ENCODE measurements around the gene ZBTB39. TPM values are rescaled to one million over a fixed set of nuclear protein-coding genes. Genes with fewer than 3 reads are reported as not detected.
"Not testable (repeated sequence)": the region's sequence is repeated elsewhere in the genome, so short reads cannot be mapped to it uniquely, and the experiment has no call there.

Gene ZBTB39
- total RNA-seq, 2 donors from 2014 or later, result 3.6 to 5.2 TPM

- no peak for ATAC-seq
- Histone ChIP-seq H3K27me3 (no peaks in the 10 kb centered on the region), H3K27ac (no peak overlapping the region), H3K36me3 (replicated peaks in 1 of 2; ENCODE audit: insufficient read depth in 1 of 2, low read depth in 2 of 2) (no peaks in the 10 kb centered on the region), H3K4me3 (no peak overlapping the region), H3K4me1 (no peaks in the 10 kb centered on the region), H3K9me3 (no peaks in the 10 kb centered on the region)
- intact Hi-C loops (cut with DNase I), result no loop called here
- TF ChIP-seq CTCF (IDR thresholded peaks at IDR 0.05), result no peak
- TF ChIP-seq POLR2A (IDR thresholded peaks at IDR 0.05), result no peak
- DNase-seq, result no peak
- WGBS, 2 donors, result 90 to 95% methylated on average over 4 of the region's 4 CpGs
These were observed 25.3 kb downstream of the ZBTB39 start for GRCh38 chr12:56980941-56981530.

GRCh38 chr12:56980268-56980667, 26.1 kb downstream of the ZBTB39 start:
- H3K36me3 ChIP-seq (replicated peaks in 1 of 2; ENCODE audit: insufficient read depth in 1 of 2, low read depth in 2 of 2), result no peaks in the 10 kb centered on the region
- ATAC-seq (no peak), DNase-seq (no peak)
- no peak overlapping the region for H3K27ac ChIP-seq
- intact Hi-C loops (cut with DNase I), result no loop called here
- no peaks in the 10 kb centered on the region for H3K4me1 ChIP-seq
- no peaks in the 10 kb centered on the region for H3K9me3 ChIP-seq
- TF ChIP-seq CTCF (IDR thresholded peaks at IDR 0.05), result no peak
- no peak for TF ChIP-seq POLR2A (IDR thresholded peaks at IDR 0.05)
- no peaks in the 10 kb centered on the region for H3K27me3 ChIP-seq
- no peak overlapping the region for H3K4me3 ChIP-seq
- 91 to 92% methylated on average over 6 of the region's 6 CpGs for WGBS, 2 donors

- TF ChIP-seq POLR2A (IDR thresholded peaks at IDR 0.05) (no peak), CTCF (IDR thresholded peaks at IDR 0.05) (no peak)
- Histone ChIP-seq H3K4me3 (no peak overlapping the region), H3K4me1 (no peaks in the 10 kb centered on the region), H3K36me3 (replicated peaks in 1 of 2; ENCODE audit: insufficient read depth in 1 of 2, low read depth in 2 of 2) (no peaks in the 10 kb centered on the region), H3K9me3 (no peaks in the 10 kb centered on the region), H3K27ac (no peak overlapping the region), H3K27me3 (no peaks in the 10 kb centered on the region)
- intact Hi-C loops (cut with DNase I), result no loop called here
- ATAC-seq (no peak), DNase-seq (no peak)
- WGBS, 2 donors, result 95 to 100% methylated on average over 2 to 3 of the region's 3 CpGs
These were observed 26.7 kb downstream of the ZBTB39 start for GRCh38 chr12:56979628-56980027.

- Histone ChIP-seq H3K27me3 (no peaks in the 10 kb centered on the region), H3K4me1 (no peaks in the 10 kb centered on the region), H3K27ac (no peak overlapping the region), H3K4me3 (no peak overlapping the region), H3K9me3 (no peaks in the 10 kb centered on the region), H3K36me3 (replicated peaks in 1 of 2; ENCODE audit: insufficient read depth in 1 of 2, low read depth in 2 of 2) (no peaks in the 10 kb centered on the region)
- DNase-seq, result no peak
- intact Hi-C loops (cut with DNase I), result no loop called here
- ATAC-seq, result no peak
- no peak for TF ChIP-seq CTCF (IDR thresholded peaks at IDR 0.05)
- no peak for TF ChIP-seq POLR2A (IDR thresholded peaks at IDR 0.05)
- WGBS, 2 donors, result 70 to 80% methylated on average over 2 to 3 of the region's 3 CpGs
These were observed 27.8 kb downstream of the ZBTB39 start for GRCh38 chr12:56978397-56979138.

GRCh38 chr12:56977361-56977760, 29.0 kb downstream of the ZBTB39 start:
- intact Hi-C loops (cut with DNase I); H3K9me3 ChIP-seq; H3K4me3 ChIP-seq; H3K36me3 ChIP-seq (replicated peaks in 1 of 2; ENCODE audit: insufficient read depth in 1 of 2, low read depth in 2 of 2); H3K27ac ChIP-seq; H3K27me3 ChIP-seq; ATAC-seq; DNase-seq; H3K4me1 ChIP-seq: not testable (repeated sequence)
- WGBS, 2 donors, result 71 to 78% methylated on average over 4 of the region's 4 CpGs

- not testable (repeated sequence) for H3K4me1 ChIP-seq, ATAC-seq
- WGBS, 2 donors, result 73 to 88% methylated on average over 3 of the region's 3 CpGs
These were observed 32.1 kb downstream of the ZBTB39 start for GRCh38 chr12:56974224-56974623.

GRCh38 chr12:56968910-56969309, 37.4 kb downstream of the ZBTB39 start:
- WGBS, 2 donors, result 71 to 79% methylated on average over 6 of the region's 6 CpGs
- H3K4me1 ChIP-seq; H3K9me3 ChIP-seq; H3K36me3 ChIP-seq (replicated peaks in 1 of 2; ENCODE audit: insufficient read depth in 1 of 2, low read depth in 2 of 2); H3K27ac ChIP-seq; intact Hi-C loops (cut with DNase I); H3K27me3 ChIP-seq; H3K4me3 ChIP-seq; DNase-seq; ATAC-seq: not testable (repeated sequence)

More at GRCh38 chr12:56974224-56974623, 32.1 kb downstream of the ZBTB39 start:
- H3K4me3 ChIP-seq; H3K9me3 ChIP-seq; H3K27me3 ChIP-seq; DNase-seq; H3K36me3 ChIP-seq (replicated peaks in 1 of 2; ENCODE audit: insufficient read depth in 1 of 2, low read depth in 2 of 2); intact Hi-C loops (cut with DNase I); H3K27ac ChIP-seq: not testable (repeated sequence)

- DNase-seq; H3K9me3 ChIP-seq; ATAC-seq; H3K27ac ChIP-seq; H3K27me3 ChIP-seq; H3K4me1 ChIP-seq; intact Hi-C loops (cut with DNase I); H3K4me3 ChIP-seq; H3K36me3 ChIP-seq (replicated peaks in 1 of 2; ENCODE audit: insufficient read depth in 1 of 2, low read depth in 2 of 2): not testable (repeated sequence)
- 86 to 92% methylated on average over 15 of the region's 15 CpGs for WGBS, 2 donors
These were observed 40.2 kb downstream of the ZBTB39 start for GRCh38 chr12:56965997-56966642.

Measured in body of pancreas (tissue), 4 donors.